Ovary (tissue), 3 donors: ENCODE data around the gene XYLT1.

Experiments
- EP300 ChIP-seq: sonication (generic); formaldehyde crosslinking; IDR thresholded peaks from one replicate; pipeline ENCODE4 v1.6.1; 2017; ENCODE audit warnings: antibody characterized with exemption
- POLR2A ChIP-seq: fragments of 450-650 bp; IDR thresholded peaks from one replicate; pipeline ENCODE4 v1.6.1; 2017; ENCODE audit warnings: antibody characterized with exemption, mild to moderate bottlenecking, moderate library complexity
- TF ChIP-seq, protein P1 (sequence below), 3 donors: fragments of 450-650 bp in 2 of 3; fragments of 200-600 bp in 1 of 3; IDR thresholded peaks; one replicate each; pipeline versions ENCODE4 v1.5.1 to v1.8.0; 2016 to 2022; ENCODE audit warnings: antibody characterized with exemption in 3 of 3, mild to moderate bottlenecking in 1 of 3
- donor health status: DM: no; HTN: no; CAD: no.

DNA sequence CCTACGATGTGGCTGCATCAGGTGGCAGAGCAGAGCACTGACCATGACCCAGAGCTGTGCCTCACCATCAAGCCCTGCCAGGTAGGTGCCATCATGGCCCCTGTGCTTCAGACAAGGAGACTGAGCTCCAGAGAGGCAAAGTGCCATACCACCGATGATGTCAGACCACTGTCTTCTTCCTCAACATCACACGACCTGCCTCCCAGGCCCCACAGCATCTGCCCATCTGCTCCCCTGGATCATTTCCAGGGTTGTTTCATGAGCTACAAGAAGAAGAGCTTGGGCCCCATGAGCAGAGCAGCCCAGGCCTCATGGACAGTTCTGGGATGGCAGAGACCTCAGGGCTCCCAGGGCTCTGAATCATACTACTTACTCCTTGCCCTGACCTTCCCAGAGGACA, 9.9 kb downstream of the XYLT1 start:
- no peak for TF ChIP-seq POLR2A
- TF ChIP-seq, protein P1, sequence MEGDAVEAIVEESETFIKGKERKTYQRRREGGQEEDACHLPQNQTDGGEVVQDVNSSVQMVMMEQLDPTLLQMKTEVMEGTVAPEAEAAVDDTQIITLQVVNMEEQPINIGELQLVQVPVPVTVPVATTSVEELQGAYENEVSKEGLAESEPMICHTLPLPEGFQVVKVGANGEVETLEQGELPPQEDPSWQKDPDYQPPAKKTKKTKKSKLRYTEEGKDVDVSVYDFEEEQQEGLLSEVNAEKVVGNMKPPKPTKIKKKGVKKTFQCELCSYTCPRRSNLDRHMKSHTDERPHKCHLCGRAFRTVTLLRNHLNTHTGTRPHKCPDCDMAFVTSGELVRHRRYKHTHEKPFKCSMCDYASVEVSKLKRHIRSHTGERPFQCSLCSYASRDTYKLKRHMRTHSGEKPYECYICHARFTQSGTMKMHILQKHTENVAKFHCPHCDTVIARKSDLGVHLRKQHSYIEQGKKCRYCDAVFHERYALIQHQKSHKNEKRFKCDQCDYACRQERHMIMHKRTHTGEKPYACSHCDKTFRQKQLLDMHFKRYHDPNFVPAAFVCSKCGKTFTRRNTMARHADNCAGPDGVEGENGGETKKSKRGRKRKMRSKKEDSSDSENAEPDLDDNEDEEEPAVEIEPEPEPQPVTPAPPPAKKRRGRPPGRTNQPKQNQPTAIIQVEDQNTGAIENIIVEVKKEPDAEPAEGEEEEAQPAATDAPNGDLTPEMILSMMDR (IDR thresholded peaks at IDR 0.05): no peak
- TF ChIP-seq EP300: no peak
